IMR-90 (cell line): ENCODE data around the gene PRR16.

Experiments used
- CTCF ChIP-seq: conservative IDR thresholded peaks from 2 replicates; pipeline ENCODE4 v1.5.1; 2012; ENCODE audit warnings: mild to moderate bottlenecking, low read depth, low read length, improper control_type of control experiment
- NFE2L2 ChIP-seq: fragments of 150-350 bp; IDR thresholded peaks from 2 replicates; pipeline ENCODE4 v1.6.1; 2016; ENCODE audit warnings: low read depth, mild to moderate bottlenecking, low read length
- USF2 ChIP-seq: fragments of 150-350 bp; IDR thresholded peaks from 2 replicates; pipeline ENCODE4 v1.6.1; 2017; ENCODE audit warnings: mild to moderate bottlenecking, antibody characterized with exemption, low read length, low read depth

GRCh38 chr5:120552638-120553037, 88.5 kb downstream of the PRR16 start:
- no peak for TF ChIP-seq NFE2L2
- TF ChIP-seq USF2, result no peak
- no peak for TF ChIP-seq CTCF
